CD8-positive, alpha-beta memory T cell (primary cell): Measurements from ENCODE around the gene MTPN. TPM values are rescaled to one million over a fixed set of nuclear protein-coding genes. Genes with fewer than 3 reads are reported as not detected.

Experiments used
- CTCF ChIA-PET: fragments of 350-600 bp; sonication (Branson Sonifier 250); formaldehyde crosslinking; loops from one replicate; lab custom pipeline; 2021; ENCODE audit warnings: antibody characterized with exemption; lab: Charles Lee
- POLR2A ChIA-PET: fragments of 350-600 bp; sonication (Branson Sonifier 250); formaldehyde crosslinking; loops from one replicate; lab custom pipeline; 2021; ENCODE audit warnings: antibody characterized with exemption; lab: Charles Lee
- DNase-seq, 5 donors: peaks; one replicate each; pipeline versions ENCODE4 v3.0.0 to v3.0.0-alpha.2; 2020 to 2022; ENCODE audit warnings: mixed read lengths in 1 of 5
- H3K27ac ChIP-seq: one replicate; pipeline ENCODE4 v1.7.0; 2013; ENCODE audit warnings: low read depth, mild to moderate bottlenecking, low read length, moderate library complexity
- H3K27me3 ChIP-seq: 2 replicates; pipeline ENCODE4 v1.7.0; 2013; ENCODE audit warnings: low read length, mild to moderate bottlenecking; ENCODE audit not compliant: insufficient read depth, poor library complexity, severe bottlenecking
- H3K36me3 ChIP-seq: 2 replicates; pipeline ENCODE4 v1.7.0; 2013; ENCODE audit warnings: mild to moderate bottlenecking, low read length, moderate library complexity; ENCODE audit not compliant: insufficient read depth
- H3K4me1 ChIP-seq: 2 replicates; pipeline ENCODE4 v1.7.0; 2013; ENCODE audit warnings: mild to moderate bottlenecking, low read length, moderate library complexity; ENCODE audit not compliant: insufficient read depth
- H3K4me3 ChIP-seq: 2 replicates; pipeline ENCODE4 v1.7.0; 2013; ENCODE audit warnings: mild to moderate bottlenecking, low read length
- H3K9me3 ChIP-seq: 2 replicates; pipeline ENCODE4 v1.7.0; 2013; ENCODE audit warnings: mild to moderate bottlenecking, low read length
- H3K27ac Mint-ChIP-seq, 8 donors: one replicate each; pipeline ENCODE4 v1.8.0; 2020 to 2021; ENCODE audit warnings: mixed read lengths in 8 of 8, mild to moderate bottlenecking in 6 of 8, inconsistent platforms in 3 of 8, moderate library complexity in 3 of 8
- H3K27me3 Mint-ChIP-seq, 2 donors: one replicate each; pipeline ENCODE4 v1.8.0; 2020 to 2021; ENCODE audit warnings: mixed read lengths in 2 of 2, mild to moderate bottlenecking in 1 of 2, moderate library complexity in 1 of 2
- H3K36me3 Mint-ChIP-seq, 3 donors: one replicate each; pipeline ENCODE4 v1.8.0; 2020 to 2021; ENCODE audit warnings: mixed read lengths in 3 of 3, inconsistent platforms in 1 of 3, mild to moderate bottlenecking in 1 of 3
- H3K4me1 Mint-ChIP-seq, 3 donors: one replicate each; pipeline ENCODE4 v1.8.0; 2020 to 2021; ENCODE audit warnings: mixed read lengths in 3 of 3, inconsistent platforms in 1 of 3, mild to moderate bottlenecking in 1 of 3
- H3K4me3 Mint-ChIP-seq, 7 donors: one replicate each; pipeline ENCODE4 v1.8.0; 2020 to 2021; ENCODE audit warnings: mixed read lengths in 7 of 7, mild to moderate bottlenecking in 6 of 7, moderate library complexity in 4 of 7, inconsistent platforms in 2 of 7
- H3K9me3 Mint-ChIP-seq, 5 donors: one replicate each; pipeline ENCODE4 v1.8.0; 2020 to 2022; ENCODE audit warnings: mixed read lengths in 5 of 5, mild to moderate bottlenecking in 3 of 5, moderate library complexity in 2 of 5, inconsistent platforms in 1 of 5
- polyA plus RNA-seq: library from polyadenylated mRNA; unstranded; fragments of 300-500 nt; fragmentation: Illumina TruSeq; gene quantifications from one replicate; pipeline ENCODE4 v1.2.3, GENCODE V29; 2021
- total RNA-seq, 2 experiments: library from RNA; stranded (reverse); gene quantifications; one replicate each; pipeline ENCODE4 v1.2.3, GENCODE V29; 2021

The MTPN gene
- total and polyA plus RNA-seq, 3 experiments from 2014 or later = 101 to 147 (median 143) TPM

GRCh38 chr7:136014659-136015058, 37.5 kb upstream of the MTPN start:
- Histone ChIP-seq H3K4me3 (no peak overlapping the region), H3K27me3 (no peaks in the 10 kb centered on the region), H3K27ac (no peak overlapping the region), H3K36me3 (no peaks in the 10 kb centered on the region), H3K9me3 (no peaks in the 10 kb centered on the region), H3K4me1 (no peaks in the 10 kb centered on the region)
- CTCF ChIA-PET = interaction anchor here (1.4 kb wide), 1 partner anchor 12 kb away, joined by 3 read pairs; no protein-coding TSS in a partner anchor
- Mint-ChIP-seq H3K4me3 (no peak overlapping the region), H3K36me3 (peaks cover 0 to 5% (median 0%) of the 10 kb centered on the region in 3 donors), H3K27ac (peak overlapping the region in 1 of 8 donors; percentile 51), H3K4me1 (peaks cover 3 to 16% (median 7%) of the 10 kb centered on the region in 3 donors), H3K27me3 (peaks cover 0 to 2% of the 10 kb centered on the region in 2 donors), H3K9me3 (no peaks in the 10 kb centered on the region)
- DNase-seq = no peak
- POLR2A ChIA-PET = no interaction called here

- ChIA-PET POLR2A (no interaction called here), CTCF (interaction anchor here (1.1 to 1.9 kb wide), 2 partner anchors 211 to 214 kb away, joined by 4 to 7 read pairs; no protein-coding TSS in a partner anchor)
- no peak for DNase-seq
- H3K27me3 Mint-ChIP-seq = peaks cover 0 to 2% of the 10 kb centered on the region in 2 donors
- H3K4me1 Mint-ChIP-seq = peaks cover 7 to 20% (median 11%) of the 10 kb centered on the region in 3 donors
- Histone ChIP-seq H3K36me3 (no peaks in the 10 kb centered on the region), H3K27ac (no peak overlapping the region), H3K9me3 (no peaks in the 10 kb centered on the region), H3K27me3 (no peaks in the 10 kb centered on the region), H3K4me3 (no peak overlapping the region), H3K4me1 (no peaks in the 10 kb centered on the region)
- peak overlapping the region in 1 of 7 donors; percentile 87 for H3K4me3 Mint-ChIP-seq
- peak overlapping the region in 1 of 8 donors; percentile 48 for H3K27ac Mint-ChIP-seq
- no peaks in the 10 kb centered on the region for H3K36me3 Mint-ChIP-seq
- H3K9me3 Mint-ChIP-seq = no peaks in the 10 kb centered on the region
These were observed 35.1 kb upstream of the MTPN start for GRCh38 chr7:136012238-136012637.

GRCh38 chr7:136009488-136010079, 32.4 kb upstream of the MTPN start:
- Histone ChIP-seq H3K4me1 (no peaks in the 10 kb centered on the region), H3K27ac (no peak overlapping the region), H3K27me3 (no peaks in the 10 kb centered on the region), H3K4me3 (no peak overlapping the region), H3K9me3 (no peaks in the 10 kb centered on the region), H3K36me3 (no peaks in the 10 kb centered on the region)
- Mint-ChIP-seq H3K27me3 (peaks cover 0 to 2% of the 10 kb centered on the region in 2 donors), H3K4me3 (no peak overlapping the region), H3K9me3 (no peaks in the 10 kb centered on the region), H3K27ac (no peak overlapping the region), H3K36me3 (peaks cover 0 to 1% (median 0%) of the 10 kb centered on the region in 3 donors), H3K4me1 (peaks cover 7 to 17% (median 11%) of the 10 kb centered on the region in 3 donors)
- CTCF ChIA-PET = interaction anchor here (0.9 to 3.4 kb wide), 10 partner anchors 9 to 347 kb away, joined by 3 to 14 read pairs (median 5); partner anchors contain the start of gene STMP1
- POLR2A ChIA-PET = no interaction called here
- peak in 2 of 5 donors; percentile 22 to 45 for DNase-seq

GRCh38 chr7:136006208-136006607, 29.0 kb upstream of the MTPN start:
- Mint-ChIP-seq H3K27ac (peak overlapping the region in 1 of 8 donors; percentile 45), H3K27me3 (no peaks in the 10 kb centered on the region), H3K36me3 (peaks cover 1 to 9% (median 2%) of the 10 kb centered on the region in 3 donors), H3K4me3 (no peak overlapping the region), H3K9me3 (no peaks in the 10 kb centered on the region), H3K4me1 (peaks cover 4 to 6% (median 5%) of the 10 kb centered on the region in 3 donors)
- ChIA-PET POLR2A (no interaction called here), CTCF (no interaction called here)
- no peak for DNase-seq
- H3K27me3 ChIP-seq = no peaks in the 10 kb centered on the region
- no peaks in the 10 kb centered on the region for H3K4me1 ChIP-seq
- H3K9me3 ChIP-seq = no peaks in the 10 kb centered on the region
- H3K27ac ChIP-seq = no peak overlapping the region
- no peak overlapping the region for H3K4me3 ChIP-seq
- no peaks in the 10 kb centered on the region for H3K36me3 ChIP-seq

- no peaks in the 10 kb centered on the region for H3K9me3 Mint-ChIP-seq
- CTCF ChIA-PET = interaction anchor here (1.3 kb wide), 1 partner anchor 203 kb away, joined by 3 read pairs; no protein-coding TSS in a partner anchor
- no peak overlapping the region for H3K4me3 Mint-ChIP-seq
- no peak for DNase-seq
- H3K4me3 ChIP-seq = no peak overlapping the region
- H3K27ac Mint-ChIP-seq = no peak overlapping the region
- no peak overlapping the region for H3K27ac ChIP-seq
- POLR2A ChIA-PET = no interaction called here
- H3K36me3 Mint-ChIP-seq = peaks cover 1 to 9% (median 2%) of the 10 kb centered on the region in 3 donors
- peaks cover 0 to 2% (median 0%) of the 10 kb centered on the region in 3 donors for H3K4me1 Mint-ChIP-seq
- H3K27me3 Mint-ChIP-seq = no peaks in the 10 kb centered on the region
- H3K9me3 ChIP-seq = no peaks in the 10 kb centered on the region
- no peaks in the 10 kb centered on the region for H3K4me1 ChIP-seq
- H3K27me3 ChIP-seq = no peaks in the 10 kb centered on the region
- no peaks in the 10 kb centered on the region for H3K36me3 ChIP-seq
These were observed 26.9 kb upstream of the MTPN start for GRCh38 chr7:136004083-136004482.

GRCh38 chr7:136002802-136003201, 25.6 kb upstream of the MTPN start:
- Mint-ChIP-seq H3K4me3 (no peak overlapping the region), H3K9me3 (no peaks in the 10 kb centered on the region), H3K27ac (no peak overlapping the region), H3K27me3 (no peaks in the 10 kb centered on the region), H3K4me1 (no peaks in the 10 kb centered on the region), H3K36me3 (peaks cover 1 to 9% (median 2%) of the 10 kb centered on the region in 3 donors)
- H3K36me3 ChIP-seq = no peaks in the 10 kb centered on the region
- POLR2A ChIA-PET = no interaction called here
- CTCF ChIA-PET = no interaction called here
- H3K27ac ChIP-seq = no peak overlapping the region
- H3K4me1 ChIP-seq = no peaks in the 10 kb centered on the region
- H3K9me3 ChIP-seq = no peaks in the 10 kb centered on the region
- DNase-seq = no peak
- no peak overlapping the region for H3K4me3 ChIP-seq
- no peaks in the 10 kb centered on the region for H3K27me3 ChIP-seq

- Mint-ChIP-seq H3K36me3 (peaks cover 0 to 14% (median 6%) of the 10 kb centered on the region in 3 donors), H3K27me3 (no peaks in the 10 kb centered on the region), H3K9me3 (no peaks in the 10 kb centered on the region), H3K4me1 (no peaks in the 10 kb centered on the region), H3K27ac (no peak overlapping the region), H3K4me3 (no peak overlapping the region)
- Histone ChIP-seq H3K27ac (no peak overlapping the region), H3K36me3 (no peaks in the 10 kb centered on the region), H3K4me1 (no peaks in the 10 kb centered on the region), H3K9me3 (no peaks in the 10 kb centered on the region), H3K4me3 (no peak overlapping the region), H3K27me3 (no peaks in the 10 kb centered on the region)
- DNase-seq = no peak
- ChIA-PET CTCF (interaction anchor here (0.9 to 1.7 kb wide), 2 partner anchors 9 to 199 kb away, joined by 3 to 5 read pairs; no protein-coding TSS in a partner anchor), POLR2A (no interaction called here)
These were observed 23.2 kb upstream of the MTPN start for GRCh38 chr7:136000288-136000913.

- no peaks in the 10 kb centered on the region for H3K9me3 ChIP-seq
- no peak for DNase-seq
- Mint-ChIP-seq H3K27ac (no peak overlapping the region), H3K27me3 (no peaks in the 10 kb centered on the region), H3K4me3 (no peak overlapping the region), H3K9me3 (no peaks in the 10 kb centered on the region), H3K4me1 (peaks cover 15 to 19% (median 18%) of the 10 kb centered on the region in 3 donors), H3K36me3 (peaks cover 0 to 9% (median 9%) of the 10 kb centered on the region in 3 donors)
- H3K4me3 ChIP-seq = no peak overlapping the region
- no peaks in the 10 kb centered on the region for H3K27me3 ChIP-seq
- H3K36me3 ChIP-seq = no peaks in the 10 kb centered on the region
- H3K27ac ChIP-seq = no peak overlapping the region
- peaks cover 5% of the 10 kb centered on the region for H3K4me1 ChIP-seq
- POLR2A ChIA-PET = no interaction called here
- CTCF ChIA-PET = interaction anchor here (1.8 kb wide), 1 partner anchor 197 kb away, joined by 5 read pairs; no protein-coding TSS in a partner anchor
These were observed 20.9 kb upstream of the MTPN start for GRCh38 chr7:135998081-135998480.
